HepG2 (cell line): ENCODE measurements around the gene TUFM. TPM values are rescaled to one million over a fixed set of nuclear protein-coding genes. Genes with fewer than 3 reads are reported as not detected.
A peak's percentile ranks its signal among the peaks of the same experiment; 100 is the strongest.
"Not testable (repeated sequence)": the region's sequence is repeated elsewhere in the genome, so short reads cannot be mapped to it uniquely, and the experiment has no call there.

Experiments used
- ATAC-seq: fragments of 200-7000 bp; cut with Tn5 transposase; 3 replicates; pipeline ENCODE4 v1.9.1; 2020; ENCODE audit warnings: mild to moderate bottlenecking, moderate library complexity
- BruUV-seq: library from RNA; stranded (reverse); fragments of 400-500 nt; replicated peaks from 2 replicates; lab custom pipeline; 2021; lab: Mats Ljungman, UMichigan
- CTCF ChIA-PET: fragments of 300-600 bp; formaldehyde crosslinking; extraction: SDS; loops from one replicate; lab custom pipeline; 2021; ENCODE audit warnings: low total read pairs, inconsistent platforms, low intra/inter-chr PET ratio; lab: Yijun Ruan, JAX
- POLR2A ChIA-PET: fragments of 350-600 bp; sonication (Branson Sonifier 250); formaldehyde crosslinking; loops from one replicate; lab custom pipeline; 2020; ENCODE audit warnings: antibody characterized with exemption, inconsistent platforms; lab: Yijun Ruan, JAX
- DNase-seq: peaks from one replicate; pipeline ENCODE4 v3.0.0-alpha.2; 2015; ENCODE audit warnings: low spot score
- FAIRE-seq: peaks from 3 replicates; lab custom pipeline; 2011; peaks lifted over from hg19 to GRCh38; lab: Jason Lieb, UNC
- H2AFZ ChIP-seq: one replicate; pipeline ENCODE4 v1.6.1; 2011; ENCODE audit warnings: low read length, inconsistent platforms
- H3K27ac ChIP-seq: fragments of 300-600 bp; 3 replicates; pipeline ENCODE4 v1.8.0; 2011; ENCODE audit warnings: mixed run types, mild to moderate bottlenecking, mixed read lengths, low read length, inconsistent platforms; ENCODE audit not compliant: insufficient read depth; ENCODE audit errors: extremely low read length
- H3K27me3 ChIP-seq, 2 experiments: fragments of 200-600 bp in 1 of 2; 2 replicates in 1 of 2; 3 replicates in 1 of 2; pipeline versions ENCODE4 v1.6.0 to v1.8.0; 2011; ENCODE audit warnings: low read length in 2 of 2, mild to moderate bottlenecking in 2 of 2, moderate library complexity in 2 of 2, inconsistent platforms in 1 of 2; ENCODE audit not compliant: insufficient read depth in 2 of 2, control insufficient read depth in 1 of 2
- H3K36me3 ChIP-seq, 2 experiments: fragments of 200-600 bp in 1 of 2; replicated peaks in 1 of 2; 2 replicates in 1 of 2; 3 replicates in 1 of 2; pipeline versions ENCODE4 v1.5.1 to v1.8.0; 2011; ENCODE audit warnings: low read length in 2 of 2, inconsistent platforms in 1 of 2; ENCODE audit not compliant: insufficient read depth in 2 of 2, control insufficient read depth in 1 of 2
- H3K4me1 ChIP-seq: 2 replicates; pipeline ENCODE4 v1.5.1; 2012; ENCODE audit warnings: low read length, inconsistent platforms; ENCODE audit not compliant: insufficient read depth
- H3K4me2 ChIP-seq: 2 replicates; pipeline ENCODE4 v1.6.0; 2011; ENCODE audit warnings: low read depth, low read length, inconsistent platforms
- H3K4me3 ChIP-seq, 3 experiments: fragments of 200-600 bp in 1 of 3; sonication (generic), shearing (Covaris generic) in 1 of 3; replicated peaks in 1 of 3; 2 replicates each; pipeline ENCODE4 v1.5.1; 2011 to 2016; ENCODE audit warnings: low read length in 3 of 3, inconsistent platforms in 2 of 3, low read depth in 2 of 3, mild to moderate bottlenecking in 2 of 3, control low read depth in 1 of 3, mixed read lengths in 1 of 3; ENCODE audit not compliant: insufficient read depth in 1 of 3
- H3K79me2 ChIP-seq: one replicate; pipeline ENCODE4 v1.6.1; 2011; ENCODE audit warnings: low read length, inconsistent platforms; ENCODE audit not compliant: insufficient read depth
- H3K9ac ChIP-seq: 2 replicates; pipeline ENCODE4 v1.6.0; 2011; ENCODE audit warnings: mild to moderate bottlenecking, low read depth, low read length, inconsistent platforms; ENCODE audit not compliant: insufficient read depth
- H3K9me3 ChIP-seq: 2 replicates; pipeline ENCODE4 v1.5.1; 2012; ENCODE audit warnings: mild to moderate bottlenecking, low read length
- H4K20me1 ChIP-seq: 2 replicates; pipeline ENCODE4 v1.6.0; 2011; ENCODE audit warnings: inconsistent platforms, mild to moderate bottlenecking, low read length, moderate library complexity; ENCODE audit not compliant: insufficient read depth
- GABPB1 ChIP-seq: IDR thresholded peaks from 2 replicates; pipeline ENCODE4 v1.6.1; 2016; ENCODE audit warnings: mild to moderate bottlenecking, missing genetic modification reagents, moderate library complexity, missing compliant biosample characterization
- KLF16 ChIP-seq, 2 experiments: sonication (generic) in 1 of 2; formaldehyde crosslinking in 1 of 2; IDR thresholded peaks; 2 replicates each; pipeline versions ENCODE4 v1.6.1 to v1.8.0; 2016 to 2023; ENCODE audit warnings: missing genetic modification reagents in 2 of 2, missing compliant biosample characterization in 1 of 2
- RXRB ChIP-seq: IDR thresholded peaks from 2 replicates; pipeline ENCODE4 v1.6.1; 2016; ENCODE audit warnings: borderline replicate concordance, missing genetic modification reagents, missing compliant biosample characterization
- SP1 ChIP-seq, 2 experiments: fragments of 450-650 bp in 1 of 2; sonication (generic) in 1 of 2; formaldehyde crosslinking in 1 of 2; IDR thresholded peaks; 2 replicates each; pipeline versions ENCODE4 v1.4.0 to v1.6.1; 2016 to 2020; ENCODE audit warnings: missing genetic modification reagents in 1 of 2
- STAG1 ChIP-seq: sonication (generic); formaldehyde crosslinking; IDR thresholded peaks from 2 replicates; pipeline ENCODE4 v1.4.0; 2020; ENCODE audit warnings: missing genetic modification reagents
- ZNF7 ChIP-seq: IDR thresholded peaks from 2 replicates; pipeline ENCODE4 v1.6.1; 2016; ENCODE audit warnings: missing biosample characterization, missing genetic modification reagents
- WGBS: methylation state at CpG from one replicate; pipeline ENCODE4 v1.1.6; 2017; ENCODE audit warnings: low lambda C conversion rate; 5-methylcytosine and 5-hydroxymethylcytosine counted together
- in situ Hi-C: cut with HindIII; loops from 2 replicates; pipeline ENCODE4 v1.10.0; 2017; ENCODE audit warnings: low pct_unique_long_range_greater_than_20kb; ENCODE audit not compliant: extremely low pct_ligation_motif_present
- intact Hi-C: fragments of 100-400 bp; cut with micrococcal nuclease; formaldehyde crosslinking; loops from one replicate; pipeline ENCODE4 v1.10.0; 2022; ENCODE audit not compliant: unreplicated experiment
- polyA plus RNA-seq, 8 experiments: library from polyadenylated mRNA; depleted of rRNA in 3 of 8; stranded (reverse) in 7 of 8; unstranded in 1 of 8; fragments of >200 nt; fragmentation: Illumina TruSeq in 4 of 8; extraction: Trizol in 4 of 8; gene quantifications; 2 replicates each; pipeline versions ENCODE4 v1.2.1 to v1.2.3, GENCODE V29; 2011 to 2016; ENCODE audit warnings: low read depth in 4 of 8, missing spikeins in 1 of 8, mixed read lengths in 1 of 8; ENCODE audit not compliant: insufficient read depth in 1 of 8
- total RNA-seq, 5 experiments: library from RNA; depleted of rRNA; stranded (reverse); fragments of >200 nt; fragmentation: Illumina TruSeq; extraction: Trizol; gene quantifications; 2 replicates each; pipeline ENCODE4 v1.2.3, GENCODE V29; 2016; ENCODE audit warnings: low read depth in 1 of 5
- TF ChIP-seq, protein P1 (sequence below): sonication (generic); formaldehyde crosslinking; IDR thresholded peaks from 2 replicates; pipeline ENCODE4 v1.4.0; 2020; ENCODE audit warnings: missing genetic modification reagents
- TF ChIP-seq, protein P2 (sequence below): sonication (generic); formaldehyde crosslinking; IDR thresholded peaks from 2 replicates; pipeline ENCODE4 v1.4.0; 2020; ENCODE audit warnings: missing genetic modification reagents

Gene TUFM
- total and polyA plus RNA-seq, 2 of the 13 experiments (the other 11 are each of a cell fraction or from before 2014, with no cell fraction given) = 206 to 298 TPM

DNA sequence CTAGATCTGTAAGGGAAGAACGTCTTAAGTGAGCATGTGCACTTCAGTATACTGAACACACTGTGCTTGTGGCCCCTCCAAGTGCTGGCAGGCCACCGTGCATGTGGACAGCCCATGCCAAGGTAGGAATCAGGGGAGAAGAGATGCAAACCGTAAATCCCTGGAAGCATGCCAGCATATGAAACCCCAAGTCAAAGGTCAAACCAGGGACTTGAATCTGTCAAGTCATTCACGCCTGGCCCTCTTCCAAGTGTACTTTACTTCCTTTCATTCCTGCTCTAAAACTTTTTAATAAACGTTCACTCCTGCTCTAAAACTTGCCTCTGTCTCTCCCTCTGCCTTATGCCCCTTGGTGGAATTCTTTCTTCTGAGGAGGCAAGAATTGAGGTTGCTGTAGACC, 26.1 kb downstream of the TUFM start (continued):
- TF ChIP-seq ZNF7 (CRISPR knock-in tag) = peak; percentile 38; the same call in 1 of the 2 replicates
- no peak for TF ChIP-seq SP1 (IDR thresholded peaks at IDR 0.05)
- peak; percentile 10; the same call in 1 of the 2 replicates for TF ChIP-seq SP1 (CRISPR knock-in tag; IDR thresholded peaks at IDR 0.05)

DNA sequence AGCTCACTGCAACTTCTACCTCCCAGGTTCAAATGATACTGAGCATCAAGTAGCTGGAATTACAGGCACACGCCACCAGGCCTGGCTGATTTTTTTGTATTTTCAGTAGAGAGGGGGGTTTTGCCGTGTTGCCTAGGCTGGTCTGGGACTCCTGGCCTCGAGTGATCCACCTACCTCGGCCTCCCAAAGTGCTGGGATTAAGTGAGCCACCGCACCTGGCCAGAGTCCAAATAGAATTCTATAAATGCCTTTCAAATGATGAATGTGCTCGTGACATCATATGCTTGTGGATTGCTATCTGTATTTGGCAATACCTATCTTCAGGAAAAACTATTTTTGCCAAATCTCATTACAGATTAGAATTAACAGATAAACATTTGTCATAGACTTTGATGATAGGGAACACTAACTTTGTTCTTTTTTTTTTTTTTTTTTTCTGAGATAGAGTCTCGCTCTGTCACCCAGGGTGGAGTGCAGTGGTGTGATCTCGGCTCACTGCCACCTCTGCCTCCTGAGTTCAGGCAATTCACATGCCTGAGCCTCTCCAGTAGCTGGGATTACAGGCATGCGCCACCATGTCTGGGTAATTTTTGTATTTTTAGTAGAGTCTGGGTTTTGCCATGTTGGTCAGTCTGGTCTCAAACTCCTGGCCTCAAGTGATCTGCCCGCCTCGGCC, 38.6 kb downstream of the TUFM start:
- H3K4me3 ChIP-seq, in situ Hi-C loops, DNase-seq, BruUV-seq, POLR2A ChIA-PET, H4K20me1 ChIP-seq, FAIRE-seq, H3K4me2 ChIP-seq, H3K27ac ChIP-seq, H3K9ac ChIP-seq, H2AFZ ChIP-seq, H3K9me3 ChIP-seq, intact Hi-C loops, H3K4me1 ChIP-seq, H3K27me3 ChIP-seq, CTCF ChIA-PET, H3K36me3 ChIP-seq, H3K79me2 ChIP-seq: not testable (repeated sequence)
- peak; percentile 51 for ATAC-seq
- WGBS = no CpG with 5 or more reads among the region's 11 CpGs

DNA sequence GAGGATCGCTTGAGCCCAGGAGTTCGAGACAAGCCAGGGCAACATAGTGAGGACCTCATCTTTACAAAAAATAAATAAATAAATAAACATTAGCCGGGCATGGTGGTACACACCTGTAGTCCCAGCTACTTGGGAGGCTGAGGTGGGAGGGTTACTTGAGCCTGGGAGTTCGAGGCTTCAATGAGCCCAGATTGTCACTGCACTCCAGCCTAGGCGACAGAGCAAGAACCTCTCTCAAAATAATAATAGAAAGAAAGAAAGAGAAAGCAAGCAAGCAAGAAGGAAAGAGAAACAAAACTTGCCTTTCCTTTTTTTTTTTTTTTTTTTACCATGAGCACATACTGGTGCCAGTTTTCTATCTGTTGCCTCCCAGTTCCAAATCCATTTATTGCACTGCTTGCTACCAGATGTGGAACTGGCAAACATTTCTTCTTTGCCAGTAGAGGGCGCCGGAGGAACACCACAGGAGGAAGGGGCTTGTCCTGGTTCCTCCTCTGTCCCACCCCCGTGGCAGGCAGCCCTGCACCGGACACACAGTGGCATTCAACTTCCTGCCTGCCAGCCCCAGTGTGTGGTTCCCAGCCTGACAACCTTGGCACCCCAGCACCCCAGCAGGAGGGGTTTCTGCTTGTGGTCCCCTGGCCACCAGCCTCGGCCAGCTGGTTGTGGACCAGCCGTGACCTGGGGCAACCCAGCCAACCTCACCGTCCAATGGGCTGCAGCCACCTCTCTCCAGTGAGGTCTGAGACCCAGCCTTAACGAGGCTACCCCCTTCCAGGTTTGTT, 43.7 kb downstream of the TUFM start:
- H3K79me2 ChIP-seq, H3K27me3 ChIP-seq, H3K4me3 ChIP-seq, POLR2A ChIA-PET, BruUV-seq, CTCF ChIA-PET, intact Hi-C loops, H3K4me1 ChIP-seq, H3K36me3 ChIP-seq, in situ Hi-C loops, H3K27ac ChIP-seq, FAIRE-seq, H4K20me1 ChIP-seq, H2AFZ ChIP-seq, H3K9me3 ChIP-seq, H3K9ac ChIP-seq, H3K4me2 ChIP-seq: not testable (repeated sequence)
- WGBS = 34% methylated on average over 7 of the region's 13 CpGs
- peak; percentile 93 for ATAC-seq
- DNase-seq = peak; percentile 79
- TF ChIP-seq GABPB1 (CRISPR knock-in tag) (0 out of 2 replicates have a peak, but pooled peaks have one; percentile 18), KLF16 (CRISPR knock-in tag; IDR thresholded peaks at IDR 0.05) (peak in 1 of 2 experiments; percentile 36; a peak in 1 of 4 replicates), STAG1 (CRISPR knock-in tag) (peak; percentile 81), RXRB (CRISPR knock-in tag) (0 out of 2 replicates have a peak, but pooled peaks have one; percentile 26)
- TF ChIP-seq, protein P1, sequence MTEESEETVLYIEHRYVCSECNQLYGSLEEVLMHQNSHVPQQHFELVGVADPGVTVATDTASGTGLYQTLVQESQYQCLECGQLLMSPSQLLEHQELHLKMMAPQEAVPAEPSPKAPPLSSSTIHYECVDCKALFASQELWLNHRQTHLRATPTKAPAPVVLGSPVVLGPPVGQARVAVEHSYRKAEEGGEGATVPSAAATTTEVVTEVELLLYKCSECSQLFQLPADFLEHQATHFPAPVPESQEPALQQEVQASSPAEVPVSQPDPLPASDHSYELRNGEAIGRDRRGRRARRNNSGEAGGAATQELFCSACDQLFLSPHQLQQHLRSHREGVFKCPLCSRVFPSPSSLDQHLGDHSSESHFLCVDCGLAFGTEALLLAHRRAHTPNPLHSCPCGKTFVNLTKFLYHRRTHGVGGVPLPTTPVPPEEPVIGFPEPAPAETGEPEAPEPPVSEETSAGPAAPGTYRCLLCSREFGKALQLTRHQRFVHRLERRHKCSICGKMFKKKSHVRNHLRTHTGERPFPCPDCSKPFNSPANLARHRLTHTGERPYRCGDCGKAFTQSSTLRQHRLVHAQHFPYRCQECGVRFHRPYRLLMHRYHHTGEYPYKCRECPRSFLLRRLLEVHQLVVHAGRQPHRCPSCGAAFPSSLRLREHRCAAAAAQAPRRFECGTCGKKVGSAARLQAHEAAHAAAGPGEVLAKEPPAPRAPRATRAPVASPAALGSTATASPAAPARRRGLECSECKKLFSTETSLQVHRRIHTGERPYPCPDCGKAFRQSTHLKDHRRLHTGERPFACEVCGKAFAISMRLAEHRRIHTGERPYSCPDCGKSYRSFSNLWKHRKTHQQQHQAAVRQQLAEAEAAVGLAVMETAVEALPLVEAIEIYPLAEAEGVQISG (CRISPR knock-in tag) = peak; percentile 65
- TF ChIP-seq, protein P2, sequence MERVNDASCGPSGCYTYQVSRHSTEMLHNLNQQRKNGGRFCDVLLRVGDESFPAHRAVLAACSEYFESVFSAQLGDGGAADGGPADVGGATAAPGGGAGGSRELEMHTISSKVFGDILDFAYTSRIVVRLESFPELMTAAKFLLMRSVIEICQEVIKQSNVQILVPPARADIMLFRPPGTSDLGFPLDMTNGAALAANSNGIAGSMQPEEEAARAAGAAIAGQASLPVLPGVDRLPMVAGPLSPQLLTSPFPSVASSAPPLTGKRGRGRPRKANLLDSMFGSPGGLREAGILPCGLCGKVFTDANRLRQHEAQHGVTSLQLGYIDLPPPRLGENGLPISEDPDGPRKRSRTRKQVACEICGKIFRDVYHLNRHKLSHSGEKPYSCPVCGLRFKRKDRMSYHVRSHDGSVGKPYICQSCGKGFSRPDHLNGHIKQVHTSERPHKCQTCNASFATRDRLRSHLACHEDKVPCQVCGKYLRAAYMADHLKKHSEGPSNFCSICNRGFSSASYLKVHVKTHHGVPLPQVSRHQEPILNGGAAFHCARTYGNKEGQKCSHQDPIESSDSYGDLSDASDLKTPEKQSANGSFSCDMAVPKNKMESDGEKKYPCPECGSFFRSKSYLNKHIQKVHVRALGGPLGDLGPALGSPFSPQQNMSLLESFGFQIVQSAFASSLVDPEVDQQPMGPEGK = peak; percentile 67; the same call in 1 of the 2 replicates
